ENCODE measurements around the gene ATG10.

- TF ChIP-seq, protein P1, sequence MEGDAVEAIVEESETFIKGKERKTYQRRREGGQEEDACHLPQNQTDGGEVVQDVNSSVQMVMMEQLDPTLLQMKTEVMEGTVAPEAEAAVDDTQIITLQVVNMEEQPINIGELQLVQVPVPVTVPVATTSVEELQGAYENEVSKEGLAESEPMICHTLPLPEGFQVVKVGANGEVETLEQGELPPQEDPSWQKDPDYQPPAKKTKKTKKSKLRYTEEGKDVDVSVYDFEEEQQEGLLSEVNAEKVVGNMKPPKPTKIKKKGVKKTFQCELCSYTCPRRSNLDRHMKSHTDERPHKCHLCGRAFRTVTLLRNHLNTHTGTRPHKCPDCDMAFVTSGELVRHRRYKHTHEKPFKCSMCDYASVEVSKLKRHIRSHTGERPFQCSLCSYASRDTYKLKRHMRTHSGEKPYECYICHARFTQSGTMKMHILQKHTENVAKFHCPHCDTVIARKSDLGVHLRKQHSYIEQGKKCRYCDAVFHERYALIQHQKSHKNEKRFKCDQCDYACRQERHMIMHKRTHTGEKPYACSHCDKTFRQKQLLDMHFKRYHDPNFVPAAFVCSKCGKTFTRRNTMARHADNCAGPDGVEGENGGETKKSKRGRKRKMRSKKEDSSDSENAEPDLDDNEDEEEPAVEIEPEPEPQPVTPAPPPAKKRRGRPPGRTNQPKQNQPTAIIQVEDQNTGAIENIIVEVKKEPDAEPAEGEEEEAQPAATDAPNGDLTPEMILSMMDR (IDR thresholded peaks at IDR 0.05): no peak
- no peak for TF ChIP-seq POLR2A (IDR thresholded peaks at IDR 0.05)
- no peak for TF ChIP-seq POLR2AphosphoS5 (IDR thresholded peaks at IDR 0.05)
These were observed 280.9 kb downstream of the ATG10 start for GRCh38 chr5:82252744-82253143.

Measured in gastroesophageal sphincter (tissue), 3 donors.